ENCODE data around the gene MFRP. TPM values are rescaled to one million over a fixed set of nuclear protein-coding genes. Genes with fewer than 3 reads are reported as not detected.

The MFRP gene
- total and polyA plus RNA-seq, 10 of the 15 experiments (the other 5 are each of a cell fraction or from before 2014, with no cell fraction given) = not detected

GRCh38 chr11:119317592-119318239 lies 28.8 kb downstream of the MFRP start:
- H3K79me2 ChIP-seq (ENCODE audit: control insufficient read depth, insufficient read depth, low read length) = no peaks in the 10 kb centered on the region
- H3K9me3 ChIP-seq (replicated peaks; ENCODE audit: control insufficient read depth, insufficient read depth, low read length) = no peaks in the 10 kb centered on the region
- no peak overlapping the region for H3K9ac ChIP-seq (ENCODE audit: control insufficient read depth, insufficient read depth, low read length)
- peaks cover 46% of the 10 kb centered on the region for H3K4me1 ChIP-seq (ENCODE audit: control insufficient read depth, insufficient read depth, low read length)
- ChIA-PET SMC1A (ENCODE audit: uncharacterized antibody, unreplicated experiment) (interaction anchor here (1.0 to 3.5 kb wide), 2 partner anchors 20 to 34 kb away, joined by 3 to 14 read pairs; no protein-coding TSS in a partner anchor), RAD21 (ENCODE audit: unreplicated experiment) (interaction anchor here (0.5 to 0.6 kb wide), 3 partner anchors 21 to 250 kb away, joined by 3 read pairs; partner anchors contain the start of gene VPS11), CTCF (interaction anchor here (0.7 to 1.3 kb wide), 6 partner anchors 8 to 149 kb away, joined by 3 to 5 read pairs (median 3); partner anchors contain the start of gene NLRX1), POLR2A (interaction anchor here (0.6 to 1.7 kb wide), 6 partner anchors 17 to 112 kb away, joined by 3 to 7 read pairs (median 4); partner anchors contain the start of genes CBL and RNF26)
- DNase-seq (ENCODE audit: low read depth, low spot score) (no peak), ATAC-seq (no peak), FAIRE-seq (no peak)
- in situ Hi-C loops (cut with MboI) = no loop called here
- WGBS (ENCODE audit: insufficient coverage, insufficient replicate concordance, low lambda C conversion rate, missing lambda C conversion rate) = 67% methylated on average over 13 of the region's 14 CpGs
- no TSS peak for BruUV-seq (replicated peaks)
- H3K27me3 ChIP-seq (replicated peaks in 1 of 2; ENCODE audit: control insufficient read depth in 2 of 2, insufficient read depth in 2 of 2, low read length in 1 of 2) = peaks cover 1 to 15% of the 10 kb centered on the region in 2 experiments; a peak in 3 of 4 replicates
- intact Hi-C loops (cut with micrococcal nuclease; ENCODE audit: unreplicated experiment) = no loop called here
- H3K36me3 ChIP-seq (ENCODE audit: control insufficient read depth in 2 of 2, insufficient read depth in 2 of 2, low read length in 1 of 2) = no peaks in the 10 kb centered on the region
- H3K4me2 ChIP-seq (ENCODE audit: control insufficient read depth, insufficient read depth) = peak overlapping the region; percentile 44; the same call in 1 of the 2 replicates
- no peak overlapping the region for H3K4me3 ChIP-seq
- no peak overlapping the region for H3K27ac ChIP-seq (ENCODE audit: control insufficient read depth, insufficient read depth)
- H2AFZ ChIP-seq (ENCODE audit: control insufficient read depth, low read depth, low read length) = 0 out of 2 replicates have a peak overlapping the region, but pooled peaks have one; percentile 15
- no peaks in the 10 kb centered on the region for H4K20me1 ChIP-seq (ENCODE audit: control insufficient read depth, insufficient read depth)
- TF ChIP-seq PBX3 (IDR thresholded peaks at IDR 0.05; ENCODE audit: insufficient replicate concordance, low read depth, low read length) (no peak), ESRRA (IDR thresholded peaks at IDR 0.05; ENCODE audit: low read length) (no peak), CBX5 (IDR thresholded peaks at IDR 0.05; ENCODE audit: low read depth) (no peak), NRF1 (conservative IDR thresholded peaks at IDR 0.05; ENCODE audit: low read depth, low read length) (no peak), RCOR1 (conservative IDR thresholded peaks at IDR 0.05; ENCODE audit: low read depth, low read length) (no peak), ZNF687 (IDR thresholded peaks at IDR 0.05) (no peak), SREBF2 (IDR thresholded peaks at IDR 0.05; ENCODE audit: low read length) (no peak), NBN (IDR thresholded peaks at IDR 0.05) (no peak), ATF3 (IDR thresholded peaks at IDR 0.05; ENCODE audit: borderline replicate concordance, extremely low read depth, low read depth, low read length) (no peak)
- TF ChIP-seq, protein P1, sequence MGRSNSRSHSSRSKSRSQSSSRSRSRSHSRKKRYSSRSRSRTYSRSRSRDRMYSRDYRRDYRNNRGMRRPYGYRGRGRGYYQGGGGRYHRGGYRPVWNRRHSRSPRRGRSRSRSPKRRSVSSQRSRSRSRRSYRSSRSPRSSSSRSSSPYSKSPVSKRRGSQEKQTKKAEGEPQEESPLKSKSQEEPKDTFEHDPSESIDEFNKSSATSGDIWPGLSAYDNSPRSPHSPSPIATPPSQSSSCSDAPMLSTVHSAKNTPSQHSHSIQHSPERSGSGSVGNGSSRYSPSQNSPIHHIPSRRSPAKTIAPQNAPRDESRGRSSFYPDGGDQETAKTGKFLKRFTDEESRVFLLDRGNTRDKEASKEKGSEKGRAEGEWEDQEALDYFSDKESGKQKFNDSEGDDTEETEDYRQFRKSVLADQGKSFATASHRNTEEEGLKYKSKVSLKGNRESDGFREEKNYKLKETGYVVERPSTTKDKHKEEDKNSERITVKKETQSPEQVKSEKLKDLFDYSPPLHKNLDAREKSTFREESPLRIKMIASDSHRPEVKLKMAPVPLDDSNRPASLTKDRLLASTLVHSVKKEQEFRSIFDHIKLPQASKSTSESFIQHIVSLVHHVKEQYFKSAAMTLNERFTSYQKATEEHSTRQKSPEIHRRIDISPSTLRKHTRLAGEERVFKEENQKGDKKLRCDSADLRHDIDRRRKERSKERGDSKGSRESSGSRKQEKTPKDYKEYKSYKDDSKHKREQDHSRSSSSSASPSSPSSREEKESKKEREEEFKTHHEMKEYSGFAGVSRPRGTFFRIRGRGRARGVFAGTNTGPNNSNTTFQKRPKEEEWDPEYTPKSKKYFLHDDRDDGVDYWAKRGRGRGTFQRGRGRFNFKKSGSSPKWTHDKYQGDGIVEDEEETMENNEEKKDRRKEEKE (IDR thresholded peaks at IDR 0.05) = no peak
- TF ChIP-seq, protein P2, sequence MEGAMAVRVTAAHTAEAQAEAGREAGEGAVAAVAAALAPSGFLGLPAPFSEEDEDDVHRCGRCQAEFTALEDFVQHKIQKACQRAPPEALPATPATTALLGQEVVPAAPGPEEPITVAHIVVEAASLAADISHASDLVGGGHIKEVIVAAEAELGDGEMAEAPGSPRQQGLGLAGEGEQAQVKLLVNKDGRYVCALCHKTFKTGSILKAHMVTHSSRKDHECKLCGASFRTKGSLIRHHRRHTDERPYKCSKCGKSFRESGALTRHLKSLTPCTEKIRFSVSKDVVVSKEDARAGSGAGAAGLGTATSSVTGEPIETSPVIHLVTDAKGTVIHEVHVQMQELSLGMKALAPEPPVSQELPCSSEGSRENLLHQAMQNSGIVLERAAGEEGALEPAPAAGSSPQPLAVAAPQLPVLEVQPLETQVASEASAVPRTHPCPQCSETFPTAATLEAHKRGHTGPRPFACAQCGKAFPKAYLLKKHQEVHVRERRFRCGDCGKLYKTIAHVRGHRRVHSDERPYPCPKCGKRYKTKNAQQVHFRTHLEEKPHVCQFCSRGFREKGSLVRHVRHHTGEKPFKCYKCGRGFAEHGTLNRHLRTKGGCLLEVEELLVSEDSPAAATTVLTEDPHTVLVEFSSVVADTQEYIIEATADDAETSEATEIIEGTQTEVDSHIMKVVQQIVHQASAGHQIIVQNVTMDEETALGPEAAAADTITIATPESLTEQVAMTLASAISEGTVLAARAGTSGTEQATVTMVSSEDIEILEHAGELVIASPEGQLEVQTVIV (IDR thresholded peaks at IDR 0.05; ENCODE audit: borderline replicate concordance, partially characterized antibody) = no peak
